ENCODE measurements around the gene ATP6V0B. TPM values are rescaled to one million over a fixed set of nuclear protein-coding genes. Genes with fewer than 3 reads are reported as not detected.

ATP6V0B gene
- total RNA-seq, 2 experiments from 2014 or later = 121 TPM

DNA sequence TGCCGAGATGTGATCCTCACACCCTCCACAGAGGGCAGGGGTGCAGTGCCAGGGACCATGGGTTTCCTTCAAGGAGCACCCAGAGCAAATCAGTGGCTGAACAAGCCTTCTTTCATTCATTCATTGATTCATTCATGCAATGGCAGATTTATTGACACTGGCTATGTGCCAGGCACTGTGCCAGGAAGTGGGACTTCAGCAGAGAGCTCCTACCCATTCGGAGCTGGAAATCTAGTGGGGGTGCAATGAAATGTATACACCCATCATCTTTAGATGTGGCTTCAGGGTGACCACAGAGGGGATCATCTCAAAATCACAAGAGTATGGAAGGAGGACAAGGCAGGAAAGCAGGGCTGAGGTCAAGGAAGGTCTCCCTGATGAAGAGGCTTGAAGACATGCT is 37.6 kb downstream of the ATP6V0B start:
- POLR2A ChIA-PET = no interaction called here
- no peaks in the 10 kb centered on the region for H3K4me1 Mint-ChIP-seq
- no peaks in the 10 kb centered on the region for H3K27me3 Mint-ChIP-seq
- no peak overlapping the region for H3K4me3 Mint-ChIP-seq
- DNase-seq = no peak
- no peak overlapping the region for H3K27ac Mint-ChIP-seq
- no peaks in the 10 kb centered on the region for H3K9me3 Mint-ChIP-seq
- no peaks in the 10 kb centered on the region for H3K36me3 Mint-ChIP-seq (ENCODE audit: low read depth)
- CTCF ChIA-PET = no interaction called here

DNA sequence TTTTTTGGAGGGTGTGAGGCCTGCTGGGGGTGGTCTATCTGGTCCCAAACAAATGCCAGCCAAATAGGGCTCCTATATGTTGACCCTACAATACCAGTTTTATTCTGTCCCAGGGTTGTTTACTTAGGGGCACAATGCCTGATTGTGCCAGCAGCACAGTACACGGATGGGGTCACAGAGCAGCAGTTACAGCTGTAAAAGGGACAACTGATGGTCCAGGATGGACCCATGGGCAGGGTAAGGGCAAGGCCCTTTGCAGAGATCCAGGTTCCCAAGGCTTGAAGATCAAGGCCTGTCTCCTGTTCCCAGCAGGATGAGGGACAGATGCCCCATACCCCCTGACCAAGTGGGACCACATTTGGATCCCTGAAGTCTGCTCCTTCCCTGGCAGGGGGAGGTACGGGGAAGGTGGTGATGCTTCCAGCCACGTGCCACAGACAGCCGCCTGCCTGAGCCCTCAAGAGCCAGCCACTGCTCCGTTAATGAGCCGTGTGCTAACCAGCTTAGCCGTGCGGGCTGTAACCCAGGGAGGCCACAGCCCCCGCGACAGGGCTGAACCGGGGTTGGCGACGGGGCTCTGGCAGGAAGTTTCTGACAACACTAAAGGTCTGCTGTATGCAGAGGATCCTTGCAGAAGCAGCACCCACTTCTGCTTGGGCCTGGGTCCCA is 38.3 kb downstream of the ATP6V0B start:
- DNase-seq = no peak
- Mint-ChIP-seq H3K27me3 (no peaks in the 10 kb centered on the region), H3K4me1 (no peaks in the 10 kb centered on the region), H3K27ac (no peak overlapping the region), H3K9me3 (no peaks in the 10 kb centered on the region), H3K4me3 (no peak overlapping the region), H3K36me3 (ENCODE audit: low read depth) (no peaks in the 10 kb centered on the region)
- POLR2A ChIA-PET = no interaction called here
- CTCF ChIA-PET = no interaction called here

DNA sequence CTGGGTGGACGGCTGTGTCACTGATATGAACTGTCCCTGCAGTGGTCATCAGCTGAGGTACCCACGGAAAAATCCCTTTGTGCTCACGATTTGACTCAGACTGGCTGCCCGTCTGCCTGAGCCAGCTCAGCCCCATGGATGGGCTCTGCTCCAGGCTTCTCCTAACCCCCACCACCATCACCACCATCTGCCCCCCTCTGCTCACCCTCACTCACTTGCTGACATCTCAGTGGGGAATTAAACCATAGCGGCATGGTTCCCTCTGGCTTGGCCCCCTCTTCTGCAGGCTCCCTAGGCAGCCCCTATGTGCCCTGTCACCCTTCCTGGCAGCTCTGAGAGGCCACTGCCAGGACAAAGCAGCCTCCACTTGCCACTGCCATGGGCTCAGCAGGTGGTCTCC is 39.2 kb downstream of the ATP6V0B start:
- DNase-seq = no peak
- Mint-ChIP-seq H3K9me3 (no peaks in the 10 kb centered on the region), H3K36me3 (ENCODE audit: low read depth) (no peaks in the 10 kb centered on the region), H3K27me3 (no peaks in the 10 kb centered on the region), H3K4me3 (no peak overlapping the region), H3K4me1 (no peaks in the 10 kb centered on the region), H3K27ac (no peak overlapping the region)
- POLR2A ChIA-PET = interaction anchor here (0.8 kb wide), 1 partner anchor 8 kb away, joined by 3 read pairs; no protein-coding TSS in a partner anchor
- CTCF ChIA-PET = interaction anchor here (1.8 kb wide), 1 partner anchor 9 kb away, joined by 12 read pairs; no protein-coding TSS in a partner anchor

DNA sequence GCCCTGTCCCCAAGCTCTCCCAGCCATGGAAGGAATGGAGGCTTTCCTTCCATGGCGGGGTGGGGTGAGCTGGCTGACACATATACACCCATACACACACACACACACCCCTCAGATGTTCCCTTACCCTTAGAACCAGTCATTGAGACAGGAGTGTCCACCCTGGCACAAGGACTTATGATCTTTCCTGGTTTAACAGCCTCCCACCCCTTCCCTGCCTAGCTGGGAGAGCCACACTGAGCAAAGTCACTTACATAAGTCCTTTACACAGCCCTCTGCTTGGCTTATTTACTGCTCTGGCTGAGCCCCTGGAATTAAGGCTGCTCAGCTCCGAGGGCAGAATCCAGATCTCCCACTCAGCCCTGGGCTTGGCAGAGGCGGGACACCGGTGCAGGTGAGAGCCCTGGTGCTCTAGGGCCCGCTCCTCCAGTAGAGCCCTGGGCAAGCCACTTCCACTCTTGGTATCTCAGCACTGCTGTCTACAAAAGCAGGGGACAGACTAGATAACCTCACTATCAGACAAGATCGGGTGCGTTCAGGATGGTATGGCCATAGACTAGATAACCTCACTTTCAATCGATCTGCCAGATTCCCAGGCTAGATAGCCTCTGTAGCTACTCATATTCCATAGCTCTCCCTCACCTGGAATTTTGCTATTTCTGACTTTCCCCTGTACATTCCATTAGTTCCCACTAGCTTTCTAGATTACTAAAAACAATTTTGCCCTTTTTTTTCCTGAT is 39.8 kb downstream of the ATP6V0B start:
- ChIA-PET CTCF (interaction anchor here (0.8 to 1.8 kb wide), 2 partner anchors 9 to 22 kb away, joined by 3 to 12 read pairs; no protein-coding TSS in a partner anchor), POLR2A (interaction anchor here (0.8 kb wide), 1 partner anchor 9 kb away, joined by 3 read pairs; no protein-coding TSS in a partner anchor)
- Mint-ChIP-seq H3K9me3 (no peaks in the 10 kb centered on the region), H3K36me3 (ENCODE audit: low read depth) (no peaks in the 10 kb centered on the region), H3K4me3 (no peak overlapping the region), H3K4me1 (no peaks in the 10 kb centered on the region), H3K27ac (no peak overlapping the region), H3K27me3 (no peaks in the 10 kb centered on the region)
- no peak for DNase-seq

DNA sequence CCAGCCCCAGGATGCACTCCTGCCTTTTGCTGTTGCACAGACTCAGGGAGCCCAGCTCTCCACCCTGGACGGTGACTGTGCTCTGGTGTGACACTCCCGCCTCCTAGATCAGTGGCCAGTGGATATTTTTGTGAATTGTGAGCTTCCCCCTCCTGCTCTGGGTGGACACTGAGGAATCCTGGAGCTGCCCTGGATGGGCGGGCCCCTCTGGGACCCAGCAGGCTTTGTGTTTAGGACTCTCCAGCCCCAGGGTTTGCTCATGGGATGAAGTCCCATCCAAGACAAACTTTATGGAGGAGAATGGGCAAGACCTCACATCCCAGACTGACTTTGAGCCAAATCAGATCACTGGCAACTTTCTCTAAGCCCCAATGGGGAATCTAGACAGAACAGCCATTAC is 40.4 kb downstream of the ATP6V0B start:
- no peaks in the 10 kb centered on the region for H3K36me3 Mint-ChIP-seq (ENCODE audit: low read depth)
- POLR2A ChIA-PET = no interaction called here
- no peaks in the 10 kb centered on the region for H3K4me1 Mint-ChIP-seq
- H3K4me3 Mint-ChIP-seq = no peak overlapping the region
- CTCF ChIA-PET = interaction anchor here (0.8 to 1.8 kb wide), 2 partner anchors 10 to 21 kb away, joined by 3 to 12 read pairs; no protein-coding TSS in a partner anchor
- H3K27ac Mint-ChIP-seq = no peak overlapping the region
- DNase-seq = no peak
- H3K9me3 Mint-ChIP-seq = no peaks in the 10 kb centered on the region
- H3K27me3 Mint-ChIP-seq = no peaks in the 10 kb centered on the region

DNA sequence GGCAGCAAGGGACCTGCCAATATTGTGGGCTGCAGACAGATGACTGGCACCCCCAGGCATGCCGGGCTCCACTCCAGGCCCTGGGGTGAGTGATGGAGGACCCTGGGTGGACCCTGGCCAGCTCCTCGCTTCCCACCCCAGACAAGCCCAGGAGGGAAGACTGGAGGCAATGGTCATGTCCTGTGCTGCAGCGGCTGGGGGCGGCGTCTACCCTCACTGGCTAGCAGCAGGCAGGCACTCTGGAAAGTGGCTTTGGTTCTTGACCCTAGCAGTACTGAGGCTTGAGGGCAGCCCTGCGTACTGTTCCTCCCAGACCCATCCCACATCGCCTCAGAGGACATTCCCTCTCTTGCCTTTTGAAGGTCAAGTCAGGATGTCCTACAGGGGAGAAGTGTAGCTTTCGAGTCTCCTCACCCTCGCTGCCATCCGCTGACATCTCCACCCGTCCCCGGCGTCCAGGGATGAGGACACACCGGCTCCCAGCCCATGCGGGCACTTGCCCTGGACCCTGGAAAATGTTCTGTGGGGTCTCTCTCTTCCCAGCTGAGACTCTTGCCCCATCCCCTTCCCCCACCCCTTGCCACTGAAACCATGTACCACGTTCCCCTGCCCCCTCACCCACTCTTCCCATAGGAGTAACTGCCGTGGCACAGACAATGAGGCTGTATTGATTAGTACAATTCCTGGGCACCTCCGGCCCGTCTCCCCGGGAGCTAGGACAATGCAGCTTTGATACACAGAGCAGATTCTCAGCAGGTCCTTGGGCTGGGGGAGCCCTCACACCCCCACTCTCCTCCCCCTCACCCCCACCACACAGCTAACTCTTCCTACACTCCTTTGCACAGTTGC is 41.5 kb downstream of the ATP6V0B start:
- H3K27ac Mint-ChIP-seq = no peak overlapping the region
- POLR2A ChIA-PET = no interaction called here
- CTCF ChIA-PET = no interaction called here
- H3K9me3 Mint-ChIP-seq = no peaks in the 10 kb centered on the region
- DNase-seq = no peak
- H3K36me3 Mint-ChIP-seq (ENCODE audit: low read depth) = no peaks in the 10 kb centered on the region
- no peaks in the 10 kb centered on the region for H3K4me1 Mint-ChIP-seq
- no peak overlapping the region for H3K4me3 Mint-ChIP-seq
- no peaks in the 10 kb centered on the region for H3K27me3 Mint-ChIP-seq

DNA sequence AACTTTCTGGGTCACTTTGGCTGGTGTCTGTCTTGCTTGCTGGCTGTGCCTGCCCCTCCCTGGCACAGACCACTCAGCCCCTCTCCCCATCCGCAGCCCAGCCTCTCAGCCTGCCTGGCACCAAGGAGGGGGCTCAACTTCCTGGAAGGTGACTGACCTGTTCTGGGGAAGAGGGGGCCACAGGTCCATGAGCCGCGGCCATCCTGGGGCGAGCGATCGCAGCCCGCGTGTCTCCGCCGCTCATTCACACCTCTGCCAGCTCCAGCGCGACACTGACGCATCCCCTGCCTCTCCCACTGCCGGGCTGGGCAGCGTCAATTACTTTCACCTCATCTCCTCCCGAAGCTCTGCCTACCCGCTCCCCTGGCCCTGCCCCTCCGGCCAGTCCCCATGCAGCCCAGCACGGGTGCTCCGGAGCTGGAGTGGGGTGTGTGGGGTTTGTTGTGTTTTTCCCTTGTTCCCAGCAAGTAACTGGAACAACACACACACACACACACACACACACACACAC is 42.2 kb downstream of the ATP6V0B start:
- Mint-ChIP-seq H3K27me3 (no peaks in the 10 kb centered on the region), H3K4me3 (no peak overlapping the region), H3K36me3 (ENCODE audit: low read depth) (peaks cover 2% of the 10 kb centered on the region), H3K4me1 (no peaks in the 10 kb centered on the region), H3K27ac (no peak overlapping the region), H3K9me3 (no peaks in the 10 kb centered on the region)
- POLR2A ChIA-PET = no interaction called here
- no peak for DNase-seq
- CTCF ChIA-PET = interaction anchor here (0.6 kb wide), 1 partner anchor 623 kb away, joined by 3 read pairs; no protein-coding TSS in a partner anchor

DNA sequence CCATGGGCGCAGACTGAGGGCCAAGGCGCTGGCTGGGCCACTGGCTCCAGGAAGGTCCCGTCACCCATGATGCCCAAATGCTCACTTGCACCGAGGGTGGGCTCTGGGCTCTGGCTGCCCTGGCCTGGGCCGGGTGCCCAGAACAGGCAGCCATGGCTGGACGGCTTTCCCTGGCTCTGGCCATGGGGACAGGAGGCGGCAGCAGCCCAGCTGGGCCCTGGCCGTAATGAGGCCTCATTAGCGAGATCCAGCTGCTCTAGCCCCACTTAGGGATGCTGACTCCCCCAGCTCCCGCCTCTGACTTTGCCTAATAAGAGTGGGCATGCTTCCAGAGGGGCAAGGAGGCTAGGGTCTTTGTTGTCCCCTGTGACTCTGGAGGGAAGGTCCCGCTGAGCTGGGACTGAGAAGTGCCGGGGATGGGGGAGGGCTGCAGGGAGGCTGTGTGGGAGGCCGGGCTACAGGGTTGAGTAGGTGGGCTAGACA is 44.7 kb downstream of the ATP6V0B start:
- no peaks in the 10 kb centered on the region for H3K27me3 Mint-ChIP-seq
- CTCF ChIA-PET = no interaction called here
- no peak overlapping the region for H3K27ac Mint-ChIP-seq
- POLR2A ChIA-PET = interaction anchor here (1.1 kb wide), 1 partner anchor 44 kb away, joined by 3 read pairs; no protein-coding TSS in a partner anchor
- H3K9me3 Mint-ChIP-seq = no peaks in the 10 kb centered on the region
- H3K4me1 Mint-ChIP-seq = no peaks in the 10 kb centered on the region
- no peak overlapping the region for H3K4me3 Mint-ChIP-seq
- H3K36me3 Mint-ChIP-seq (ENCODE audit: low read depth) = peaks cover 2% of the 10 kb centered on the region
- no peak for DNase-seq

DNA sequence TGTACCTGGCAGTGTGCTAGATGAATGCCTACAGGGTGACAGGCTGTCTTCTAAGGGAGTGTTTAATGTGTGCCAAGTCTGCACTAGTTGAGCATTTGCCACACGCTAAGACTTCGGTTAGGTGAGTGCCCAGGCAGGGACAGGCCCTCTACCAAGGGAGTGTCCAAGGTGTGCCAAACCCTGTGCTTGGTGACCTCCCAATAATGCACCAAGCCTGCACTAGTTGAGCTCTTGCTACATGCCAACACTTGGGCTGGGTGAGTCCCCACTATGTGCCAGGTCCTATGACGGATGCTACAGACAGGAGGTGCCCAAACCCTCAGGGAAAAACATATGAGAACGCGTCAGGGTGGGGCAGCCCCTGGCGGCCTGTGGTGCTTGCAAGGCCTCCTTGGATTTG is 45.7 kb downstream of the ATP6V0B start:
- Mint-ChIP-seq H3K27me3 (no peaks in the 10 kb centered on the region), H3K4me1 (no peaks in the 10 kb centered on the region), H3K27ac (no peak overlapping the region), H3K4me3 (no peak overlapping the region), H3K36me3 (ENCODE audit: low read depth) (peaks cover 2% of the 10 kb centered on the region), H3K9me3 (no peaks in the 10 kb centered on the region)
- CTCF ChIA-PET = interaction anchor here (1.1 to 2.6 kb wide), 2 partner anchors 15 to 16 kb away, joined by 3 to 14 read pairs; no protein-coding TSS in a partner anchor
- DNase-seq = no peak
- POLR2A ChIA-PET = no interaction called here

DNA sequence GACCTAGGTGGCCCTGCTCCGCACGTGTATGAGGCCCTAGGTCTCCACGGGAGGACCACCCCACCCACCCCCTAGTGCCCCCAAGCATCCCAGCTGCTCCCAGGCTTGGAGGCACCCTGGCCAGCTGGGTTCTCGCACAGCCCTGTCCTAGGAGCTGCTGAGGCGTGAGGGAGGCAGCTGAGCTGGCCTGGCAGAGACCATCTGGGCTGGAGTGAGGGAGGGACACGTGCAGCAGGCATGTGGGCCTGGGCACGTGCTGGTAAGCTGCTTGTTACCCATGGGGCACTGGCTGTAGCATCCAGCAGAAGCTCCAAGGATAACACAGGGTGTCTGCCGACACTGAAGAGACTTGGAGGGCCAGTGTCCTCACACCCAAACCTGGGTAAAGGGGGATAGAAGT is 46.4 kb downstream of the ATP6V0B start:
- H3K27ac Mint-ChIP-seq = no peak overlapping the region
- no peak overlapping the region for H3K4me3 Mint-ChIP-seq
- CTCF ChIA-PET = interaction anchor here (1.1 to 2.6 kb wide), 2 partner anchors 16 kb away, joined by 3 to 14 read pairs; no protein-coding TSS in a partner anchor
- H3K9me3 Mint-ChIP-seq = no peaks in the 10 kb centered on the region
- H3K36me3 Mint-ChIP-seq (ENCODE audit: low read depth) = peaks cover 2% of the 10 kb centered on the region
- POLR2A ChIA-PET = no interaction called here
- no peaks in the 10 kb centered on the region for H3K4me1 Mint-ChIP-seq
- no peak for DNase-seq
- no peaks in the 10 kb centered on the region for H3K27me3 Mint-ChIP-seq

DNA sequence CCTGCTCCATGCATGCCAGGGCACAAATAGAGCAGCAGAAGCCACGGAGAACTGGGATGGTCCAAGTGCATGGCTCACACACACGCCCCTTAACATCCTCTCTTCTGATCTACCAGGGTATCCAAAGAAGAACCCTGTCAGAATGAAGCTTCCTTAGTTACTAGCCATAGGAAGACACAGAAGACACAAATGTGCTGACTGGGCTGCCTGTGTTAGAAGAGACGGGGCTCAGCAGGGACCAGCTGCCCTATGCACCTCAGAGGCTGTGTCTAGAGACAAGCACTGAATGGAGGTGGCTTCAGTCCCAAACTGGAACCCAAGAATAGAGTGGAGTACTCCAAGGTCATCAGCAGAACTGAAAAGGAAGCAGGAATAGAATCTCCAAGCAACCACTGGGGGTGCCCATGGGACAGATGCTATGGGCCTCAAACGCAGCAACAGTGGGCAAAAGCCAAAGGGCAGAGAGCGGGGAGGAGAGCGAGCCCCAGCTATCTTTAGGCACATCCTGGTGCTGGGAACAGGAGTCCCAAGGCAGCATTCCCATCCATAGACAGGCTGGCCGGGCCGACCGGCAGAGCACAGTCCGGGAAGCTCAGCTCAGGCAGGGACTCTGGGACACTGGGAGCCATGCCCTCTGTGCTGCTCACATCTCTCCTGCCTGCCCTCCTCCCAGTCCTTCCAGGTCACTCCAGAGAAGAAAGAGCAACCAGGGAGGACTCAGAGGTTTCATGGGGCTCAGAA is 47.0 kb downstream of the ATP6V0B start:
- H3K27ac Mint-ChIP-seq = no peak overlapping the region
- H3K27me3 Mint-ChIP-seq = no peaks in the 10 kb centered on the region
- H3K36me3 Mint-ChIP-seq (ENCODE audit: low read depth) = peaks cover 2% of the 10 kb centered on the region
- POLR2A ChIA-PET = interaction anchor here (0.8 kb wide), 1 partner anchor 610 kb away, joined by 3 read pairs; no protein-coding TSS in a partner anchor
- CTCF ChIA-PET = interaction anchor here (2.6 kb wide), 1 partner anchor 16 kb away, joined by 14 read pairs; no protein-coding TSS in a partner anchor
- no peak for DNase-seq
- H3K4me3 Mint-ChIP-seq = no peak overlapping the region
- no peaks in the 10 kb centered on the region for H3K4me1 Mint-ChIP-seq
- no peaks in the 10 kb centered on the region for H3K9me3 Mint-ChIP-seq

Data from activated CD4-positive, alpha-beta memory T cell treated with anti-CD3 and anti-CD28 coated beads, Interleukin-2, amount 10 ng/mL, durations not matched to agents 7 days and 5 days (primary cell).